GM12872 (cell line): Measurements from ENCODE around the gene RPL26.

Experiments
- TF ChIP-seq, protein P1 (sequence below): IDR thresholded peaks from 3 replicates; pipeline ENCODE4 v1.5.1; 2011; ENCODE audit warnings: low read depth, mild to moderate bottlenecking, low read length, moderate library complexity; ENCODE audit not compliant: insufficient read depth

Gene RPL26

GRCh38 chr17:8360260-8360659 is 22.7 kb downstream of the RPL26 start:
- TF ChIP-seq, protein P1, sequence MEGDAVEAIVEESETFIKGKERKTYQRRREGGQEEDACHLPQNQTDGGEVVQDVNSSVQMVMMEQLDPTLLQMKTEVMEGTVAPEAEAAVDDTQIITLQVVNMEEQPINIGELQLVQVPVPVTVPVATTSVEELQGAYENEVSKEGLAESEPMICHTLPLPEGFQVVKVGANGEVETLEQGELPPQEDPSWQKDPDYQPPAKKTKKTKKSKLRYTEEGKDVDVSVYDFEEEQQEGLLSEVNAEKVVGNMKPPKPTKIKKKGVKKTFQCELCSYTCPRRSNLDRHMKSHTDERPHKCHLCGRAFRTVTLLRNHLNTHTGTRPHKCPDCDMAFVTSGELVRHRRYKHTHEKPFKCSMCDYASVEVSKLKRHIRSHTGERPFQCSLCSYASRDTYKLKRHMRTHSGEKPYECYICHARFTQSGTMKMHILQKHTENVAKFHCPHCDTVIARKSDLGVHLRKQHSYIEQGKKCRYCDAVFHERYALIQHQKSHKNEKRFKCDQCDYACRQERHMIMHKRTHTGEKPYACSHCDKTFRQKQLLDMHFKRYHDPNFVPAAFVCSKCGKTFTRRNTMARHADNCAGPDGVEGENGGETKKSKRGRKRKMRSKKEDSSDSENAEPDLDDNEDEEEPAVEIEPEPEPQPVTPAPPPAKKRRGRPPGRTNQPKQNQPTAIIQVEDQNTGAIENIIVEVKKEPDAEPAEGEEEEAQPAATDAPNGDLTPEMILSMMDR, result no peak

- TF ChIP-seq, protein P1, result no peak
Measured at GRCh38 chr17:8359769-8360168, 23.2 kb downstream of the RPL26 start.

- TF ChIP-seq, protein P1, result no peak
Measured at GRCh38 chr17:8357910-8358309, 25.1 kb downstream of the RPL26 start.

GRCh38 chr17:8354236-8354635 is 28.8 kb downstream of the RPL26 start:
- TF ChIP-seq, protein P1, result no peak

GRCh38 chr17:8353736-8354135 is 29.3 kb downstream of the RPL26 start:
- TF ChIP-seq, protein P1, result no peak

DNA sequence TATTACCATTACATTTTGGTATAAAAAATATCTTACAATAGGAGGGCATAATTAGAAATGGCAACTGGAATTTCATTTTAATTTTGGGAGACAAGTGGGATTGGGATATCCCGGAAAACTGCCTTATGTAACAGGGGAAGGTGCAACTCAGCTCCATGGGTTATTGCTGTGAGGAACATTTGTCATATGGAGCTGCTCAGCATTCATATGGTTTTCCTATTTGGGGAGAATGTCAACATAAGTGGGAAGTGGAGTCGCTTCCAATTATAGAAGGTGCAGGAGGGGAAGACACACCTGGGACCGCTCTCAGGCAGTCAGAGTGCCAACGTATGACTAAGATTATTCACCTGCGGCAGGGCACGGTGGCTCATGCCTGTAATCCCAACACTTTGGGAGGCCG is 32.7 kb downstream of the RPL26 start:
- TF ChIP-seq, protein P1, result no peak

GRCh38 chr17:8345951-8346665 is 36.9 kb downstream of the RPL26 start:
- TF ChIP-seq, protein P1, result no peak
